Mesothelial cell of epicardium (in vitro differentiated cells): ENCODE measurements around the gene EIF1AY. TPM values are rescaled to one million over a fixed set of nuclear protein-coding genes. Genes with fewer than 3 reads are reported as not detected.

Experiments
- DNase-seq, 2 experiments: peaks; one replicate each; pipeline ENCODE4 v3.0.0; 2021; ENCODE audit warnings: low spot score in 2 of 2; ENCODE audit not compliant: unreplicated experiment in 2 of 2
- H3K27ac Mint-ChIP-seq: 2 replicates; pipeline ENCODE4 v1.8.0; 2021; ENCODE audit warnings: mixed read lengths
- H3K27me3 Mint-ChIP-seq: 2 replicates; pipeline ENCODE4 v1.8.0; 2021; ENCODE audit warnings: low read depth, mixed read lengths
- H3K36me3 Mint-ChIP-seq: 2 replicates; pipeline ENCODE4 v1.8.0; 2021; ENCODE audit warnings: mixed read lengths
- H3K4me1 Mint-ChIP-seq: 2 replicates; pipeline ENCODE4 v1.8.0; 2021; ENCODE audit warnings: mixed read lengths
- H3K4me3 Mint-ChIP-seq: 2 replicates; pipeline ENCODE4 v1.8.0; 2021; ENCODE audit warnings: mild to moderate bottlenecking, moderate library complexity, mixed read lengths
- H3K9me3 Mint-ChIP-seq: 2 replicates; pipeline ENCODE4 v1.8.0; 2021; ENCODE audit warnings: mixed read lengths
- total RNA-seq: library from RNA; stranded (reverse); gene quantifications from 3 replicates; pipeline ENCODE4 v1.2.1, GENCODE V29; 2021
- TF ChIP-seq, protein P1 (sequence below): fragments of 200-600 bp; sonication (generic); IDR thresholded peaks from one replicate; pipeline ENCODE4 v1.5.0; 2021; ENCODE audit warnings: antibody characterized with exemption; ENCODE audit not compliant: unreplicated experiment

EIF1AY gene
- total RNA-seq, 1 donor from 2014 or later: not detected

DNA sequence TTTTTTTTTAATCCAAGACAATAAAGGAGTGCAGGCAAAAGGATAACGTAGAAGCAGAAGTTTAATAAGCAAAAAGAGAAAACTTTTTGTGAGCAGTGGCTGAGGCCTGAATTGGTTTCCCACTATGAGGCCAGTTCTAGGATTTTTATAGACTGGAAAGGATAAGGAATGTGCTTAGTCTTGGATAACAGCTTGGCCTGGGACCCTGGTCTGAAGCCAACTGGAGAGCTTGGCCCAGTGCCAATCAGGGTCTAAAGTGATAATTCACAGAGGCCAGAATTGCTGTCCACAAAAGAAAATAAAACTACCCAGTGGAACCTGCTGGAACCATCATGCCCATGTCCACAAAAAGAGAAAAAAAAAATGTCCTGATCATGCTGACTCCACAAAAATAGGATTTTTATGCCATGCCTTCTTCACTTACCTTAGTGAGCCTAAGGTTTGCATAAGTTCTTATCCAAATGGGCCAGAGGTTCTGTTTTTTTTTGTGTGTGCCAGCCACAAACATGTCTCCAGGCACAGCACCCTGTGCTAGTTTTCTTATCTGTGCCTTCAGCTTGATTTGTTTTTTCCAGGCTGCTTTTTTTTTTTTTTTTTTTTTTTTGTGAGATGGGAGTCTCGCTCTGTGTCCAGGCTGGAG, 15.6 kb upstream of the EIF1AY start:
- Mint-ChIP-seq H3K4me1 (no peaks in the 10 kb centered on the region), H3K9me3 (no peaks in the 10 kb centered on the region), H3K27ac (no peak overlapping the region), H3K27me3 (no peaks in the 10 kb centered on the region), H3K36me3 (no peaks in the 10 kb centered on the region), H3K4me3 (no peak overlapping the region)
- TF ChIP-seq, protein P1, sequence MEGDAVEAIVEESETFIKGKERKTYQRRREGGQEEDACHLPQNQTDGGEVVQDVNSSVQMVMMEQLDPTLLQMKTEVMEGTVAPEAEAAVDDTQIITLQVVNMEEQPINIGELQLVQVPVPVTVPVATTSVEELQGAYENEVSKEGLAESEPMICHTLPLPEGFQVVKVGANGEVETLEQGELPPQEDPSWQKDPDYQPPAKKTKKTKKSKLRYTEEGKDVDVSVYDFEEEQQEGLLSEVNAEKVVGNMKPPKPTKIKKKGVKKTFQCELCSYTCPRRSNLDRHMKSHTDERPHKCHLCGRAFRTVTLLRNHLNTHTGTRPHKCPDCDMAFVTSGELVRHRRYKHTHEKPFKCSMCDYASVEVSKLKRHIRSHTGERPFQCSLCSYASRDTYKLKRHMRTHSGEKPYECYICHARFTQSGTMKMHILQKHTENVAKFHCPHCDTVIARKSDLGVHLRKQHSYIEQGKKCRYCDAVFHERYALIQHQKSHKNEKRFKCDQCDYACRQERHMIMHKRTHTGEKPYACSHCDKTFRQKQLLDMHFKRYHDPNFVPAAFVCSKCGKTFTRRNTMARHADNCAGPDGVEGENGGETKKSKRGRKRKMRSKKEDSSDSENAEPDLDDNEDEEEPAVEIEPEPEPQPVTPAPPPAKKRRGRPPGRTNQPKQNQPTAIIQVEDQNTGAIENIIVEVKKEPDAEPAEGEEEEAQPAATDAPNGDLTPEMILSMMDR: no peak
- DNase-seq: no peak

DNA sequence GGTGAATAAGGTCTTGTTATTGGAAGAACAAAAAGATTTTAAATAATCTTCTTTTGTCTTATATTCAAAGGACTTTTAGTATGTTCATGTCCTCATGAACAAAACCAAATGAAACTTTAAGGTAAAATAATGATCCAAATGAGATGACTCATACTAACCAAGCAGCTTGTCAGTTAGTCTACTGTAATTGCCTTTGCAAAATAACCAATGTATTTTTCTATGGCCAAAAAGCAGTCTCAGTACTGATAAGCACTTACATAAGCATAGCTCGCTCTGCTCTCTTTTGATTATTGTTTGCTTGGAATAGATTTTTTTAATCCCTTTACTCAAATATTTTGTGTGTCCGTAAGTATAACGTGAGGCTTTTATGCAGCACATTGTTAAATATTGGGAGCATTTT, 4.3 kb upstream of the EIF1AY start:
- Mint-ChIP-seq H3K27ac (no peak overlapping the region), H3K36me3 (no peaks in the 10 kb centered on the region), H3K9me3 (no peaks in the 10 kb centered on the region), H3K4me3 (no peak overlapping the region), H3K27me3 (no peaks in the 10 kb centered on the region), H3K4me1 (no peaks in the 10 kb centered on the region)
- no peak for DNase-seq
- TF ChIP-seq, protein P1: no peak

DNA sequence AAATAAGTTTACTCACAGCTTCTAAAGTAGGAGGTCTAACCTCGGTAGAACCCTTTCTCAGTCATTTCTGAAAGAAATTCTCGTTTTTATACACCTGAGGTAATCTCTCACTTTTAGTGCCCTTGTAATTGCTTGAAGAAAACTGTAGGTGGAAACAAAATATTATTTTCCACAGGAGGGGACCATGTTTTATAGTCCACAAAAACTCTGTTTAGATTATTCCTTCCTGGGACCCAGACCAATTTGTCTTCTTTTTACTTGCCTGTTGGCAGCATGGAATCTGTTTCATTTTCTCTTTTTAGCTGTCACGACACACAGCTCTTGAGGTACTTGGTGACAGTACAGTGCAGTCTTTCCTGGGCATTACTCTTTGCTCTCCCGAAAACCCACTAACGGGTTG, 930 bp downstream of the EIF1AY start:
- Mint-ChIP-seq H3K4me3 (no peak overlapping the region), H3K4me1 (no peaks in the 10 kb centered on the region), H3K27me3 (no peaks in the 10 kb centered on the region), H3K9me3 (no peaks in the 10 kb centered on the region), H3K27ac (no peak overlapping the region), H3K36me3 (no peaks in the 10 kb centered on the region)
- TF ChIP-seq, protein P1: no peak
- DNase-seq: no peak

DNA sequence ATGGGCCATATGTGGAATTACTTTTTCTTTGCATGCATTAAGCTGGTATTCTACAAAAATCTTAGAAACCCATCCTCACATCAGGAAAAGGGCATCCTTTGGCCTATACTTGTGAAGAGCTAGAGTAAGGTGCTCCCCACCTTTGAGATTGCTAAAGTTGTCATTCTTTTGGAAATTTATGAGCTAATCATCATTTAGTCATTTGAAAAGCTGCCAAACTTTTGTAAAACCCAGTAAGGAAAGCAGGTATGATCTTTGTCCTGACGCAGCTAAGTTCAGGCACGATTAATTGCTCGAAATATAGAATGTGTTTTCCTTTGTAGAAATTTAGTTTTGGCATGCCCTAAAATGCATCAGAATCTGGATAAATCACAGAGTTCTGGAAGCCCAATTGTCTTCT, 2.6 kb downstream of the EIF1AY start:
- TF ChIP-seq, protein P1: no peak
- DNase-seq: no peak
- H3K4me3 Mint-ChIP-seq: no peak overlapping the region
- H3K4me1 Mint-ChIP-seq: no peaks in the 10 kb centered on the region
- H3K27me3 Mint-ChIP-seq: no peaks in the 10 kb centered on the region
- no peak overlapping the region for H3K27ac Mint-ChIP-seq
- no peaks in the 10 kb centered on the region for H3K36me3 Mint-ChIP-seq
- no peaks in the 10 kb centered on the region for H3K9me3 Mint-ChIP-seq

DNA sequence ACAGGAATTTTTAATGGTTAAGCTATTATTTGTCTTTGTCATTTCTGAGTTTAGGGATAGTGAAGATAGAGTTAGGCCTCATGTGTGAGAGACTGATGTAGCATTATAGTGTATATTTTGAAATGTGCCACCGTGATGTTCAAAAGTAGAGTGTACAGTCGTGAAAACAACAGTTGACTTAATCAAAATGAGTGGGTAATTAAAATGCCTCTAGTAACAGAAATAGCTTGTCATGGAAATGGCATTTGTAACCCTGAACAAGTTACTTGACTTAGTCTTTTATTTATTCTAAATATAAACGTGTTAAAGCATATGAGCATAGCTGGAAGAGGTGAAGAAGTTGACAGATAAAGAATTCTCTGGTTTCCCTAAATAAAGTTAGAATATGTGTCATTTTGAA, 6.1 kb downstream of the EIF1AY start:
- no peak for DNase-seq
- Mint-ChIP-seq H3K4me3 (no peak overlapping the region), H3K27me3 (no peaks in the 10 kb centered on the region), H3K36me3 (no peaks in the 10 kb centered on the region), H3K4me1 (no peaks in the 10 kb centered on the region), H3K9me3 (no peaks in the 10 kb centered on the region), H3K27ac (no peak overlapping the region)
- TF ChIP-seq, protein P1: no peak

DNA sequence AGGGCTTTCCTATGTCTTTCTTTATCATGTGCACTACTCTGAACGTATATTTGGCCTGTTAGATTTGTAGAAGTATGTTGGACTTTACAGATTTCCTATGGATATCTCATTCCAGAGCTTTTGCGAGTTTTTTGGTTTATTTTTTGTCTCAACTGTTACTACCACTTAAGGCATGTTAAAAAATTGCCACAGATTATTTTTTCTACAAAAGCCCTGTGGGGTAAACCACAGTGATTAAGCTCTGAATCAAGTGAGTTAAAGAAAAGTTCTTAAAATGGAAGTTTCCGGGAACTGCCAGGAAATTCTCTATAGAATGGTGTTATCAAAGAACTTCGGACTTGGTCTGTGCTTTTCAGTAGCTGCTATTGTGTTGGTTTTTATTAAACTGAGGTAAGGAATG, 10.6 kb downstream of the EIF1AY start:
- Mint-ChIP-seq H3K4me3 (no peak overlapping the region), H3K36me3 (no peaks in the 10 kb centered on the region), H3K27ac (no peak overlapping the region), H3K27me3 (no peaks in the 10 kb centered on the region), H3K4me1 (no peaks in the 10 kb centered on the region), H3K9me3 (no peaks in the 10 kb centered on the region)
- DNase-seq: no peak
- TF ChIP-seq, protein P1: no peak
